PC-9 (cell line): Measurements from ENCODE around the gene ZNF780A.

Source experiments
- EZH2 ChIP-seq: fragments of 200-600 bp; sonication (generic); IDR thresholded peaks from 2 replicates; pipeline ENCODE4 v1.8.0; 2017; ENCODE audit warnings: antibody characterized with exemption, low read depth
- TF ChIP-seq, protein P1 (sequence below): fragments of 200-600 bp; sonication (generic); conservative IDR thresholded peaks from 2 replicates; pipeline ENCODE4 v1.6.1; 2017; ENCODE audit warnings: mixed run types, antibody characterized with exemption, mild to moderate bottlenecking, moderate library complexity

DNA sequence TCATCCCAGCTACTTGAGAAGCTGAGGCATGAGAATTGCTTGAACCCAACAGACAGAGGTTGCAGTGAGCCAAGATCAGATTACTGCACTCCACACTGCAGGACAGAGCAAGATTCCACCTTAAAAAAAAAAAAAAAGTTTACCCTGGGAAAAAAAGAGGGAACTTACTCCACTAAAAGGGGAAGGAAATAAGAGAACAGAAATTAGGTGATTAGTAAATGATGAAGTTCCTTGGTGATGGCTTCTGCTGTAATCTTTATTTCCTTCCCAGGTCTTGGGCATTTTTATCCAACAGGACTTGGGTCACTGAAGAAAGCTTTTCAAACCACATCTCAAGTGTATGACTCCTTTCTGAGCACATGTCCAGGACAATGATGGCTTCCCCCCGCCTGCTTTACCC lies 9.3 kb downstream of the ZNF780A start:
- TF ChIP-seq, protein P1, sequence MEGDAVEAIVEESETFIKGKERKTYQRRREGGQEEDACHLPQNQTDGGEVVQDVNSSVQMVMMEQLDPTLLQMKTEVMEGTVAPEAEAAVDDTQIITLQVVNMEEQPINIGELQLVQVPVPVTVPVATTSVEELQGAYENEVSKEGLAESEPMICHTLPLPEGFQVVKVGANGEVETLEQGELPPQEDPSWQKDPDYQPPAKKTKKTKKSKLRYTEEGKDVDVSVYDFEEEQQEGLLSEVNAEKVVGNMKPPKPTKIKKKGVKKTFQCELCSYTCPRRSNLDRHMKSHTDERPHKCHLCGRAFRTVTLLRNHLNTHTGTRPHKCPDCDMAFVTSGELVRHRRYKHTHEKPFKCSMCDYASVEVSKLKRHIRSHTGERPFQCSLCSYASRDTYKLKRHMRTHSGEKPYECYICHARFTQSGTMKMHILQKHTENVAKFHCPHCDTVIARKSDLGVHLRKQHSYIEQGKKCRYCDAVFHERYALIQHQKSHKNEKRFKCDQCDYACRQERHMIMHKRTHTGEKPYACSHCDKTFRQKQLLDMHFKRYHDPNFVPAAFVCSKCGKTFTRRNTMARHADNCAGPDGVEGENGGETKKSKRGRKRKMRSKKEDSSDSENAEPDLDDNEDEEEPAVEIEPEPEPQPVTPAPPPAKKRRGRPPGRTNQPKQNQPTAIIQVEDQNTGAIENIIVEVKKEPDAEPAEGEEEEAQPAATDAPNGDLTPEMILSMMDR: no peak
- TF ChIP-seq EZH2: no peak
